NB4 (cell line): ENCODE measurements around the gene CDK2.
A peak's percentile ranks its signal among the peaks of the same experiment; 100 is the strongest.
"Not testable (repeated sequence)": the region's sequence is repeated elsewhere in the genome, so short reads cannot be mapped to it uniquely, and the experiment has no call there.

ENCODE experiments used
- DNase-seq: peaks from one replicate; pipeline ENCODE4 v3.0.0; 2010; ENCODE audit warnings: low read depth
- H3K4me3 ChIP-seq: one replicate; pipeline ENCODE4 v1.5.1; 2011; ENCODE audit warnings: mild to moderate bottlenecking, low read depth, low read length, moderate library complexity
- MYC ChIP-seq: IDR thresholded peaks from 2 replicates; pipeline ENCODE4 v1.6.1; 2011; ENCODE audit warnings: low read depth, low read length
- POLR2A ChIP-seq: IDR thresholded peaks from 2 replicates; pipeline ENCODE4 v1.6.1; 2011; ENCODE audit warnings: mild to moderate bottlenecking; ENCODE audit not compliant: insufficient read length; ENCODE audit errors: extremely low read depth
- TF ChIP-seq, protein P1 (sequence below): IDR thresholded peaks from 2 replicates; pipeline ENCODE4 v1.6.1; 2011; ENCODE audit warnings: low read depth, low read length
- TF ChIP-seq, protein P2 (sequence below): IDR thresholded peaks from one replicate; pipeline ENCODE4 v1.5.1; 2012; ENCODE audit warnings: low read depth, low read length

The CDK2 gene

GRCh38 chr12:55966408-55967281, at the start of gene CDK2:
Gene CDK2 (plus strand): TSS chr12:55966830. CDS start chr12:55967009, 179 bp downstream.
- peak within 1 kb of the TSS; percentile 84 for H3K4me3 ChIP-seq
- DNase-seq = peak; percentile 92
- TF ChIP-seq MYC = peak; percentile 60
- TF ChIP-seq, protein P1, sequence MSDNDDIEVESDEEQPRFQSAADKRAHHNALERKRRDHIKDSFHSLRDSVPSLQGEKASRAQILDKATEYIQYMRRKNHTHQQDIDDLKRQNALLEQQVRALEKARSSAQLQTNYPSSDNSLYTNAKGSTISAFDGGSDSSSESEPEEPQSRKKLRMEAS = no peak; the same call in 1 of the 2 replicates
- TF ChIP-seq, protein P2, sequence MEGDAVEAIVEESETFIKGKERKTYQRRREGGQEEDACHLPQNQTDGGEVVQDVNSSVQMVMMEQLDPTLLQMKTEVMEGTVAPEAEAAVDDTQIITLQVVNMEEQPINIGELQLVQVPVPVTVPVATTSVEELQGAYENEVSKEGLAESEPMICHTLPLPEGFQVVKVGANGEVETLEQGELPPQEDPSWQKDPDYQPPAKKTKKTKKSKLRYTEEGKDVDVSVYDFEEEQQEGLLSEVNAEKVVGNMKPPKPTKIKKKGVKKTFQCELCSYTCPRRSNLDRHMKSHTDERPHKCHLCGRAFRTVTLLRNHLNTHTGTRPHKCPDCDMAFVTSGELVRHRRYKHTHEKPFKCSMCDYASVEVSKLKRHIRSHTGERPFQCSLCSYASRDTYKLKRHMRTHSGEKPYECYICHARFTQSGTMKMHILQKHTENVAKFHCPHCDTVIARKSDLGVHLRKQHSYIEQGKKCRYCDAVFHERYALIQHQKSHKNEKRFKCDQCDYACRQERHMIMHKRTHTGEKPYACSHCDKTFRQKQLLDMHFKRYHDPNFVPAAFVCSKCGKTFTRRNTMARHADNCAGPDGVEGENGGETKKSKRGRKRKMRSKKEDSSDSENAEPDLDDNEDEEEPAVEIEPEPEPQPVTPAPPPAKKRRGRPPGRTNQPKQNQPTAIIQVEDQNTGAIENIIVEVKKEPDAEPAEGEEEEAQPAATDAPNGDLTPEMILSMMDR = no peak
- peak; percentile 75 for TF ChIP-seq POLR2A

DNA sequence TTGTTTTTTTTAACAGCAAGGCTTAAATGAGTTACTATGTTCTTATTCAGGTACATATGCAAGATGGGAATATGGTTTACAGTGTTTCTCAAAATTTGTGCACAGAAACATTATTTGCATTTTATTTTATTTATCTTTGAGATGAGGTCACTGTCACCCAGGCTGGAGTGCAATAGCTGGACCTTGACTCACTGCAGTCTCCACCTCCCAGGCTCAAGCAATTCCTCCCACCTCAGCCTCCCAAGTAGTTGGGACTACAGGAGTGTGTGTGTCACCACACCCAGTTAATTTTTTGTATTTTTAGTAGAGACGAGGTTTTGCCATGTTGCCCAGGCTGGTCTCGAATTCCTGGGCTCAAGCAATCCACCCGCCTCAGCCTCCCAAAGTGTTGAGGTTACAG, 47.6 kb upstream of the CDK2 start:
- DNase-seq, H3K4me3 ChIP-seq: not testable (repeated sequence)

- TF ChIP-seq, protein P2 = no peak
- TF ChIP-seq MYC (no peak), POLR2A (no peak)
- TF ChIP-seq, protein P1 = no peak
- no peak for DNase-seq
- no peak overlapping the region for H3K4me3 ChIP-seq
Measured at GRCh38 chr12:55922126-55922525, 44.5 kb upstream of the CDK2 start.

- H3K4me3 ChIP-seq = not testable (repeated sequence)
- DNase-seq = peak; percentile 17
Measured at GRCh38 chr12:55923648-55924047, 43.0 kb upstream of the CDK2 start.

DNA sequence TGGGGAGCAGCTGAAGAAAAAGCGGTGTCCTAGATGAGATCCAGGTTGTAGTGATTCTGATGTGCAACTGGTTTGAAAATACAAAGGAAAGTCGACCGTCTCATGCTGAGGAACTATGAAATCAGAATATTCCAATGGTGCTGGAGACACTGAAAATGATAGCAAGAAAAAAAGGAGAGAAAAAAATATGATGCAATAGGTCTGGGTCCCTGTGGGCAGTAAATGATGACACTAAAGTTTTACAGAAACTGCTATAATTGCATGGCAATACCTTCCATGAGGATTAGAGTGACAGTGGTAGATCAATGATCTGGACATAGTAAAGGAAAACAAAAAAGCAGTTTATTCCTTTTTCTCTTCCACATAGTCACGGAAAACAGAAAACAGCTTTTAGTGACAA, 41.3 kb upstream of the CDK2 start:
- peak overlapping the region; percentile 96 for H3K4me3 ChIP-seq
- TF ChIP-seq, protein P1 = no peak
- TF ChIP-seq, protein P2 = no peak
- no peak for TF ChIP-seq MYC
- no peak for TF ChIP-seq POLR2A
- no peak for DNase-seq

DNA sequence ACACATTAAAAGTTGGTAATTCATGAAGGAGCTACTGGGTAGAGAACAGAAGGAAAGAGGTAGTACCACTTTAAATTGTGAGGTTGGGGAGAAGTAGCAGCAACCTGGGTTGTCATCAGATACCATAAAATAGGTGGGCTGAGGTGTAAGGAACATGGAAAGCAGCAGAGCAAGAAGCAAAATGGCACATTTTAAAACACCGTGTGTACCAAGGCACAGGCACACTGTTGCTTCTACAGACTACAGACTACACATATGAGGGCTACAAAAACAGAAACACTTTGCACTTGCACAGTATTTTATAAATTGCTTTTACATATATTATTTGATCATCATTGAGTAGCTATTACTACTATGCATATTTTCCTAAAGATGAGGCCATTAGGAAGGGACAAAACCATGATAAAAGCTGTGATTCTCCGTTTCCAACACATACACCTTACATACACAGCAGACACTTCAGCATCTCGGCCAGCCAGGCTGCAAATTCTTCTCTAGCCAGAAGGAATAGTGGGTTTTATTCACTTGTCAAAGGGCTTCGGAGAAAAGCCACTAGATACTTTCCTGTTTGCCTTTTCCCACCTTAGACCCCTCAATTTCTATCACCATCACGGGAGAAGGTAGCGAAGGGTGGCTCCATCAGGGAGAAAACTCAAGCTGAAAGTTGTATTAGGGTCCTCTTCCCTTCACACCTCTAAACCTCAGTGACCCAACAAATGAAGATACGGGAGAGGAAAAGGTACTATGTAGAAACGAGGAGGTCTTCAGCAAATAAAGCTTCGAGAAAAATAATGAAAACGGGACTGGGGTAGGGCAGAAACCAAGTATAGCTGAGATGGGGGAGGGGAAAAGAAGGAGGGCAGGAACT, 40.5 kb upstream of the CDK2 start:
- H3K4me3 ChIP-seq = peak overlapping the region; percentile 96
- no peak for DNase-seq
- TF ChIP-seq, protein P2 = no peak
- TF ChIP-seq, protein P1 = no peak
- TF ChIP-seq MYC (no peak), POLR2A (no peak)
